ENCODE measurements around the gene ADARB2. TPM values are rescaled to one million over a fixed set of nuclear protein-coding genes. Genes with fewer than 3 reads are reported as not detected.

Gene ADARB2
- total and polyA plus RNA-seq, 2 experiments from 2014 or later: 0.13 to 0.48 TPM

- TF ChIP-seq EZH2 (IDR thresholded peaks at IDR 0.05; ENCODE audit: borderline replicate concordance): no peak
- no peak for TF ChIP-seq CTCF (IDR thresholded peaks at IDR 0.05; ENCODE audit: poor library complexity)
- no peak for TF ChIP-seq EZH2phosphoT487 (IDR thresholded peaks at IDR 0.05; ENCODE audit: low read depth, severe bottlenecking, unreplicated experiment)
- no peak for DNase-seq (ENCODE audit: low spot score)
- Histone ChIP-seq H3K36me3 (replicated peaks; ENCODE audit: insufficient read depth, low read depth) (no peaks in the 10 kb centered on the region), H3K27me3 (no peaks in the 10 kb centered on the region), H3K27ac (no peak overlapping the region), H4K20me1 (ENCODE audit: insufficient read depth, poor library complexity, severe bottlenecking) (no peaks in the 10 kb centered on the region), H3K4me3 (no peak overlapping the region), H3K9me3 (ENCODE audit: low read depth) (no peaks in the 10 kb centered on the region), H3K9me2 (replicated peaks; ENCODE audit: insufficient read depth) (no peaks in the 10 kb centered on the region), H3K4me2 (no peak overlapping the region), H3K4me1 (ENCODE audit: insufficient read depth) (no peaks in the 10 kb centered on the region), H3K79me2 (no peaks in the 10 kb centered on the region), H2AFZ (no peak overlapping the region)
- WGBS (ENCODE audit: low lambda C conversion rate, missing lambda C conversion rate): 95% methylated on average over 9 of the region's 9 CpGs
These were observed 565.7 kb downstream of the ADARB2 start for GRCh38 chr10:1171586-1171985.

GRCh38 chr10:1171182-1171581 is 566.1 kb downstream of the ADARB2 start:
- TF ChIP-seq CTCF (IDR thresholded peaks at IDR 0.05; ENCODE audit: poor library complexity) (no peak), EZH2 (IDR thresholded peaks at IDR 0.05; ENCODE audit: borderline replicate concordance) (no peak), EZH2phosphoT487 (IDR thresholded peaks at IDR 0.05; ENCODE audit: low read depth, severe bottlenecking, unreplicated experiment) (no peak)

GRCh38 chr10:1170867-1171180 is 566.5 kb downstream of the ADARB2 start:
- no peak overlapping the region for H3K4me2 ChIP-seq
- no peak for DNase-seq (ENCODE audit: low spot score)
- no peak overlapping the region for H3K4me3 ChIP-seq
- WGBS (ENCODE audit: low lambda C conversion rate, missing lambda C conversion rate): 94% methylated on average over 13 of the region's 13 CpGs
- H3K36me3 ChIP-seq (replicated peaks; ENCODE audit: insufficient read depth, low read depth): no peaks in the 10 kb centered on the region
- H4K20me1 ChIP-seq (ENCODE audit: insufficient read depth, poor library complexity, severe bottlenecking): no peaks in the 10 kb centered on the region
- no peaks in the 10 kb centered on the region for H3K27me3 ChIP-seq
- H2AFZ ChIP-seq: no peak overlapping the region
- no peaks in the 10 kb centered on the region for H3K9me3 ChIP-seq (ENCODE audit: low read depth)
- TF ChIP-seq CTCF (IDR thresholded peaks at IDR 0.05; ENCODE audit: poor library complexity) (no peak), EZH2phosphoT487 (IDR thresholded peaks at IDR 0.05; ENCODE audit: low read depth, severe bottlenecking, unreplicated experiment) (no peak), EZH2 (IDR thresholded peaks at IDR 0.05; ENCODE audit: borderline replicate concordance) (no peak)
- H3K27ac ChIP-seq: no peak overlapping the region
- no peaks in the 10 kb centered on the region for H3K4me1 ChIP-seq (ENCODE audit: insufficient read depth)
- H3K79me2 ChIP-seq: no peaks in the 10 kb centered on the region
- H3K9me2 ChIP-seq (replicated peaks; ENCODE audit: insufficient read depth): no peaks in the 10 kb centered on the region

More at GRCh38 chr10:1171182-1171581, 566.1 kb downstream of the ADARB2 start:
- H3K9me2 ChIP-seq (replicated peaks; ENCODE audit: insufficient read depth): no peaks in the 10 kb centered on the region
- no peaks in the 10 kb centered on the region for H3K79me2 ChIP-seq
- no peak for DNase-seq (ENCODE audit: low spot score)
- no peaks in the 10 kb centered on the region for H3K4me1 ChIP-seq (ENCODE audit: insufficient read depth)
- WGBS (ENCODE audit: low lambda C conversion rate, missing lambda C conversion rate): 100% methylated on average over 4 of the region's 4 CpGs
- no peak overlapping the region for H2AFZ ChIP-seq
- no peaks in the 10 kb centered on the region for H3K27me3 ChIP-seq
- no peak overlapping the region for H3K4me3 ChIP-seq
- H3K4me2 ChIP-seq: no peak overlapping the region
- H3K9me3 ChIP-seq (ENCODE audit: low read depth): no peaks in the 10 kb centered on the region
- H3K27ac ChIP-seq: no peak overlapping the region
- H3K36me3 ChIP-seq (replicated peaks; ENCODE audit: insufficient read depth, low read depth): no peaks in the 10 kb centered on the region
- H4K20me1 ChIP-seq (ENCODE audit: insufficient read depth, poor library complexity, severe bottlenecking): no peaks in the 10 kb centered on the region

Data from hepatocyte (in vitro differentiated cells).